Caco-2 (cell line): ENCODE results near the gene PPM1H. TPM values are rescaled to one million over a fixed set of nuclear protein-coding genes. Genes with fewer than 3 reads are reported as not detected.
A peak's percentile ranks its signal among the peaks of the same experiment; 100 is the strongest.

ENCODE experiments used
- BruUV-seq: library from RNA; stranded (reverse); fragments of 400-500 nt; replicated peaks from 2 replicates; lab custom pipeline; 2021; lab: Mats Ljungman, UMichigan
- CTCF ChIA-PET: fragments of 300-600 bp; sonication (Branson Sonifier 250); formaldehyde crosslinking; loops from one replicate; lab custom pipeline; 2022; ENCODE audit warnings: antibody characterized with exemption; lab: Charles Lee
- POLR2A ChIA-PET: fragments of 300-600 bp; sonication (Branson Sonifier 250); formaldehyde crosslinking; loops from one replicate; lab custom pipeline; 2022; ENCODE audit warnings: antibody characterized with exemption; lab: Charles Lee
- DNase-seq, 2 experiments: peaks; one replicate each; pipeline versions ENCODE4 v3.0.0 to v3.0.0-alpha.2; 2020 to 2022
- H3K27me3 ChIP-seq: replicated peaks from 2 replicates; pipeline ENCODE4 v1.6.0; 2011; ENCODE audit warnings: low read length; ENCODE audit not compliant: control insufficient read depth, insufficient read depth
- H3K36me3 ChIP-seq: 2 replicates; pipeline ENCODE4 v1.5.1; 2011; ENCODE audit warnings: low read length; ENCODE audit not compliant: control insufficient read depth, insufficient read depth
- H3K4me1 ChIP-seq: fragments of 250-450 bp; sonication (Bioruptor Pico); 2 replicates; pipeline ENCODE4 v1.5.1; 2020; ENCODE audit warnings: mild to moderate bottlenecking
- H3K4me3 ChIP-seq: 2 replicates; pipeline ENCODE4 v1.5.1; 2011; ENCODE audit warnings: low read depth, mild to moderate bottlenecking, control low read depth, low read length
- H3K9me3 ChIP-seq: fragments of 250-450 bp; sonication (Bioruptor Pico); 2 replicates; pipeline ENCODE4 v1.5.1; 2020; ENCODE audit warnings: mild to moderate bottlenecking, moderate library complexity
- H3K27ac Mint-ChIP-seq: one replicate; pipeline ENCODE4 v1.8.0; 2022; ENCODE audit warnings: mixed read lengths; ENCODE audit not compliant: unreplicated experiment
- H3K27me3 Mint-ChIP-seq: one replicate; pipeline ENCODE4 v1.8.0; 2022; ENCODE audit warnings: mixed read lengths; ENCODE audit not compliant: insufficient read depth, unreplicated experiment
- H3K36me3 Mint-ChIP-seq: one replicate; pipeline ENCODE4 v1.8.0; 2022; ENCODE audit warnings: mild to moderate bottlenecking, mixed read lengths; ENCODE audit not compliant: insufficient read depth, unreplicated experiment
- H3K4me1 Mint-ChIP-seq: one replicate; pipeline ENCODE4 v1.8.0; 2022; ENCODE audit warnings: low read depth, mixed read lengths; ENCODE audit not compliant: unreplicated experiment
- H3K4me3 Mint-ChIP-seq: one replicate; pipeline ENCODE4 v1.8.0; 2022; ENCODE audit warnings: mild to moderate bottlenecking, moderate library complexity, mixed read lengths; ENCODE audit not compliant: unreplicated experiment
- H3K9me3 Mint-ChIP-seq: one replicate; pipeline ENCODE4 v1.8.0; 2022; ENCODE audit warnings: mixed read lengths; ENCODE audit not compliant: unreplicated experiment
- CTCF ChIP-seq, 2 experiments: fragments of 200-600 bp in 1 of 2; IDR thresholded peaks; 1 replicate in 1 of 2; 2 replicates in 1 of 2; pipeline versions ENCODE4 v1.5.1 to v1.8.0; 2011 to 2022; ENCODE audit warnings: antibody characterized with exemption in 1 of 2, control low read depth in 1 of 2, inconsistent platforms in 1 of 2, low read depth in 1 of 2, low read length in 1 of 2, mild to moderate bottlenecking in 1 of 2, moderate library complexity in 1 of 2; ENCODE audit not compliant: insufficient read depth in 1 of 2, severe bottlenecking in 1 of 2, unreplicated experiment in 1 of 2
- intact Hi-C: fragments of 100-400 bp; cut with micrococcal nuclease; formaldehyde crosslinking; loops from one replicate; pipeline ENCODE4 v1.10.0; 2022; ENCODE audit not compliant: unreplicated experiment
- total RNA-seq: library from RNA; stranded (reverse); gene quantifications from 2 replicates; pipeline ENCODE4 v1.2.3, GENCODE V29; 2022

The PPM1H gene
- total RNA-seq, 1 experiment from 2014 or later, result 151 TPM

DNA sequence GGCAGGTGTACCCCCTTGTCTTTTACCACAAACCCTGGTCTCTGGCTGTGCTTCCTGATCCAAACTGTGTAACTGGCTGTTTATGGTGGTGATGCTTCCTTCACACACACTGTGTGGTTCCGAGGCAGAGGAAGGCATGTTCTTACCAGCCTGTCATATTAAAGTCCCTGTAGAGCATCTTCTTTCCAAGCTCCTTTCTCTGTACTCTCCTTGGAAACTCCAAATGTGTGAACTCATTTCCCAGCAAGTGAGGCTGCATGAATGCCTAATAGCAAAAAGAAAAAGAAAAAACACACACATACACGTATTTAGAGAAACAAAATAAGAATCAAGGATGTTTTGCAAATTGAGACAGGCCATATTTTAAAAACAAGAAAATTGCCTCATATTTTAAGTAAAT is 214.9 kb downstream of the PPM1H start:
- H3K4me1 ChIP-seq, result peaks cover 42% of the 10 kb centered on the region
- no peak overlapping the region for H3K4me3 Mint-ChIP-seq
- TF ChIP-seq CTCF (IDR thresholded peaks at IDR 0.05; ENCODE audit: insufficient read depth in 1 of 2, low read depth in 1 of 2, low read length in 1 of 2, severe bottlenecking in 1 of 2, unreplicated experiment in 1 of 2), result no peak
- peaks cover 38% of the 10 kb centered on the region for H3K4me1 Mint-ChIP-seq
- no peak for DNase-seq
- CTCF ChIA-PET, result no interaction called here
- peaks cover 2% of the 10 kb centered on the region; the same call in 1 of the 2 replicates for H3K36me3 ChIP-seq
- no peaks in the 10 kb centered on the region for H3K9me3 Mint-ChIP-seq
- no peak overlapping the region for H3K27ac Mint-ChIP-seq
- no peaks in the 10 kb centered on the region for H3K9me3 ChIP-seq
- H3K36me3 Mint-ChIP-seq, result peaks cover 88% of the 10 kb centered on the region
- BruUV-seq, result no TSS peak
- no peaks in the 10 kb centered on the region for H3K27me3 ChIP-seq
- intact Hi-C loops, result no loop called here
- POLR2A ChIA-PET, result no interaction called here
- H3K27me3 Mint-ChIP-seq, result no peaks in the 10 kb centered on the region
- no peak overlapping the region for H3K4me3 ChIP-seq

- ChIA-PET POLR2A (no interaction called here), CTCF (no interaction called here)
- H3K4me1 Mint-ChIP-seq, result peaks cover 30% of the 10 kb centered on the region
- peaks cover 93% of the 10 kb centered on the region for H3K36me3 Mint-ChIP-seq
- H3K27ac Mint-ChIP-seq, result peak overlapping the region; percentile 33
- intact Hi-C loops, result no loop called here
- no peak for TF ChIP-seq CTCF (IDR thresholded peaks at IDR 0.05; ENCODE audit: insufficient read depth in 1 of 2, low read depth in 1 of 2, low read length in 1 of 2, severe bottlenecking in 1 of 2, unreplicated experiment in 1 of 2)
- H3K9me3 ChIP-seq, result no peaks in the 10 kb centered on the region
- peaks cover 31% of the 10 kb centered on the region for H3K4me1 ChIP-seq
- H3K4me3 Mint-ChIP-seq, result no peak overlapping the region
- H3K9me3 Mint-ChIP-seq, result no peaks in the 10 kb centered on the region
- peaks cover 2% of the 10 kb centered on the region; the same call in 1 of the 2 replicates for H3K36me3 ChIP-seq
- no peak overlapping the region for H3K4me3 ChIP-seq
- H3K27me3 Mint-ChIP-seq, result no peaks in the 10 kb centered on the region
- DNase-seq, result no peak
- H3K27me3 ChIP-seq, result no peaks in the 10 kb centered on the region
- no TSS peak for BruUV-seq
Measured at GRCh38 chr12:62718762-62719426, 216.1 kb downstream of the PPM1H start.

- CTCF ChIA-PET, result no interaction called here
- intact Hi-C loops, result no loop called here
- no peak overlapping the region for H3K27ac Mint-ChIP-seq
Measured at GRCh38 chr12:62717643-62718042, 217.3 kb downstream of the PPM1H start.

More at GRCh38 chr12:62717643-62718042, 217.3 kb downstream of the PPM1H start:
- no TSS peak for BruUV-seq
- no peak for DNase-seq
- H3K4me1 ChIP-seq, result peaks cover 21% of the 10 kb centered on the region; the same call in 1 of the 2 replicates
- no peaks in the 10 kb centered on the region for H3K9me3 Mint-ChIP-seq
- H3K4me3 Mint-ChIP-seq, result no peak overlapping the region
- no peaks in the 10 kb centered on the region for H3K27me3 Mint-ChIP-seq
- no peak overlapping the region for H3K4me3 ChIP-seq
- no peak for TF ChIP-seq CTCF (IDR thresholded peaks at IDR 0.05; ENCODE audit: insufficient read depth in 1 of 2, low read depth in 1 of 2, low read length in 1 of 2, severe bottlenecking in 1 of 2, unreplicated experiment in 1 of 2)
- peaks cover 26% of the 10 kb centered on the region for H3K4me1 Mint-ChIP-seq
- H3K36me3 ChIP-seq, result peaks cover 2% of the 10 kb centered on the region; the same call in 1 of the 2 replicates
- H3K9me3 ChIP-seq, result no peaks in the 10 kb centered on the region
- no peaks in the 10 kb centered on the region for H3K27me3 ChIP-seq
- POLR2A ChIA-PET, result no interaction called here
- peaks cover 93% of the 10 kb centered on the region for H3K36me3 Mint-ChIP-seq
